Large intestine (tissue), 3 donors: ENCODE data around the gene MTPN. TPM values are rescaled to one million over a fixed set of nuclear protein-coding genes. Genes with fewer than 3 reads are reported as not detected.
A peak's percentile ranks its signal among the peaks of the same experiment; 100 is the strongest.

Source experiments
- DNase-seq, 2 donors: peaks; one replicate each; pipeline versions ENCODE4 v3.0.0 to v3.0.0-alpha.2; 2013
- H3K27ac ChIP-seq: one replicate; pipeline ENCODE4 v1.5.1; 2013; ENCODE audit warnings: low read length
- H3K27me3 ChIP-seq: 2 replicates; pipeline ENCODE4 v1.6.1; 2013; ENCODE audit warnings: low read length; ENCODE audit not compliant: control insufficient read depth, insufficient read depth
- H3K36me3 ChIP-seq: 2 replicates; pipeline ENCODE4 v1.6.1; 2013; ENCODE audit warnings: low read length; ENCODE audit not compliant: control insufficient read depth, insufficient read depth
- H3K4me1 ChIP-seq: one replicate; pipeline ENCODE4 v1.6.1; 2013; ENCODE audit warnings: low read length; ENCODE audit not compliant: control insufficient read depth, insufficient read depth
- H3K4me3 ChIP-seq: one replicate; pipeline ENCODE4 v1.5.1; 2013; ENCODE audit warnings: low read length
- H3K9me3 ChIP-seq: one replicate; pipeline ENCODE4 v1.6.1; 2013; ENCODE audit warnings: mild to moderate bottlenecking, low read depth, low read length, moderate library complexity; ENCODE audit not compliant: control insufficient read depth
- whole genome bisulfite sequencing: methylation state at CpG from one replicate; pipeline ENCODE4 v1.1.5; 2013; ENCODE audit warnings: low lambda C conversion rate; ENCODE audit not compliant: insufficient coverage; 5-methylcytosine and 5-hydroxymethylcytosine counted together
- polyA plus RNA-seq: library from polyadenylated mRNA; unstranded; fragments of 120-200 nt; gene quantifications from one replicate; pipeline ENCODE4 v1.2.1, GENCODE V29; 2013

MTPN gene
- polyA plus RNA-seq, 1 donor, result 92.1 TPM

DNA sequence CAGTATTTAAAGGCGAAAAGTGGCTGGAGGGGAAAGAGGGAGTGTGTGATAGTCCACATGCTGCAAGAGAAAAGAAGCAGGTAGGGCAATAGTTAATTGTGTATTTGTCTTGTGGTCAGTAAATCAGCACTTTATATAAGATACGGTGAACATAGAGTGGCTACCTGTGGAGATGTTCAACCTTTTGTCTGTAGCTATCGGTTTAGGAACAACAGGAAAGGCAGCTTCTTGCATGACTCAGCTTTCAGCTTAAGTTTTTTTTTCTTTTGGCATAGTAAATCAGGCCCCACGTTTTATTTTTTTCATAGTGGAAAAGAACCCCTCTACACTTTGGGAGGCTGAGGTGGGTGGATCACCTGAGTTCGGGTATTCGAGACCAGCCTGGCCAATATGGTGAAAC lies 14.2 kb upstream of the MTPN start:
- 100% methylated on average over 1 of the region's 6 CpGs for WGBS
- Histone ChIP-seq H3K36me3 (no peaks in the 10 kb centered on the region), H3K27ac (no peak overlapping the region), H3K4me1 (no peaks in the 10 kb centered on the region), H3K27me3 (no peaks in the 10 kb centered on the region), H3K4me3 (no peak overlapping the region), H3K9me3 (no peaks in the 10 kb centered on the region)
- DNase-seq, result no peak

DNA sequence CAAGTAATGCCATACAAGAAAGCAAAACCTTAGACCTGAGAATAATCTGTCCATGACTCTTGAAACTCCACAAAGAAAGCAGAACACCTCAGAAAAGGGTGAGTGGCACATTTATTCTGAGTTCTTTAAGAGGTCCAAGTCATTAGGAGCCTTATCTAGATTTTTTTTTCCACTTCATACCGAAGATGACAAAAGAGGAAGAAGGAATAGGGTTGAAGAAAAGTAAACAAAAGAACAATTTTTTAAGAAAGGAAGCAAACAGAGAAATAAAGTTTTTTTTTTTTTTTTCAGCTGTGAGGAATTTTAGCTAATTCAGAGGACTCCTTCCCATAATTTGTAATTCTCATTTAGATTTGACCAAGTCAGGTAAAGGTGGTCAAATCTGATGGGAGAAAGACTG lies 13.1 kb upstream of the MTPN start:
- Histone ChIP-seq H3K4me1 (no peaks in the 10 kb centered on the region), H3K27me3 (no peaks in the 10 kb centered on the region), H3K36me3 (no peaks in the 10 kb centered on the region), H3K27ac (no peak overlapping the region), H3K4me3 (no peak overlapping the region), H3K9me3 (no peaks in the 10 kb centered on the region)
- DNase-seq, result no peak
- WGBS, result 50% methylated on average over 1 of the region's 1 CpG

DNA sequence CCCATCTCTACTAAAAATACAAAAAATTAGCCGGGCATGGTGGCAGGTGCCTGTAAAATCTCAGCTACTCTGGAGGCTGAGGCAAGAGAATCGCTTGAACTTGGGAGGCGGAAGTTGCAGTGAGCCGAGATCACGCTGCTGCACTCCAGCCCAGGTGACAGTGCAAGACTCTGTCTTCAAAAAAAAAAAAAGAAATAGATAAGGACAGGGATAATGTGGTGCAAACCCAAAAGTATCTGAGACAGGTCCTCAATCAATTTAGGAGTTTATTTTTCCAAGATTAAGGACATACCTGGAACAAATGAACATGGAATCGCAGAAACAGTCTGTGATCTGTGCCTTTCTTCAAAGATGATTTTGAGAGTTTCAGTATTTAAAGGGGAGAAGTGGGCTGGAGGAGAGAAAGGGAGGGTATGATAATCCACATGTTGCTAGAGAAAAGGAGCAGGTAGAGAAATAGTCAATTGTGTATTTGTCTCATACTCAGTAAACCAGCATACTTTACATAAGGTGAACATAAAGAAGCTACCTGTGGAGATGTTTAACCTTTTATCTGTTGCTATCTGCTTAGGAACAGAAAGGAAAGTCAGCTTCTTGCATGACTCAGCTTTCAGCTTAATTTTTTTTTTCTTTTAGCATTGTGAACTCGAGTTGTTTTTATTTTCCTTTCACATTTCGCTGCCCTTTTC lies 4.9 kb upstream of the MTPN start:
- no peaks in the 10 kb centered on the region for H3K4me1 ChIP-seq
- no peak overlapping the region for H3K27ac ChIP-seq
- no peaks in the 10 kb centered on the region for H3K27me3 ChIP-seq
- H3K36me3 ChIP-seq, result no peaks in the 10 kb centered on the region
- no peak overlapping the region for H3K4me3 ChIP-seq
- no peaks in the 10 kb centered on the region for H3K9me3 ChIP-seq
- WGBS, result 67% methylated on average over 3 of the region's 8 CpGs
- DNase-seq, result no peak

DNA sequence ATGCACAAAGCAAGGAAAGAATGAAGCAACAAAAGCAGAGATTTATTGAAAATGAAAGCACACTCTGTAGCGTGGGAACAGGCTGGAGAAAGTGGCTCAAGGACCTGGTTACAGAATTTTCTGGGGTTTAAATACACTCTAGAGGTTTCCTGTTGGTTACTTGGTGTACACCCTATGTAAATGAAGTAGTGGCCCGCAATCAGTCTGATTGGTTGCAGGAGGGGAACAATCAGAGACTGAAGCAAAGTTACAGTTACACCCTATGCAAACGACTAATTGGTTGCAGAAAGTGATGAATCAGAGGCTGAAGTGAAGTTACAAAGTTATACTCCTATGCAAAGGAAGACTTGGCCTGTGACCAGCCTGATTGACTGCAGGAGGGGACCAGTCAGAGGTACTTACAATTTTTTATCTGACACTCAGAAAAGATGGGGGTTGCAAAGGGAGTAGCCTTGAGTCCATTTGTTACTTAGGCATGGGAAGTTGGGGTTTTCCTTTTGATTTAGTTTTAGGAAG lies 3.6 kb upstream of the MTPN start:
- H3K9me3 ChIP-seq, result no peaks in the 10 kb centered on the region
- DNase-seq, result no peak
- no CpG with 5 or more reads among the region's 3 CpGs for WGBS
- no peaks in the 10 kb centered on the region for H3K27me3 ChIP-seq
- H3K36me3 ChIP-seq, result no peaks in the 10 kb centered on the region
- no peak overlapping the region for H3K4me3 ChIP-seq
- no peaks in the 10 kb centered on the region for H3K4me1 ChIP-seq
- no peak overlapping the region for H3K27ac ChIP-seq

DNA sequence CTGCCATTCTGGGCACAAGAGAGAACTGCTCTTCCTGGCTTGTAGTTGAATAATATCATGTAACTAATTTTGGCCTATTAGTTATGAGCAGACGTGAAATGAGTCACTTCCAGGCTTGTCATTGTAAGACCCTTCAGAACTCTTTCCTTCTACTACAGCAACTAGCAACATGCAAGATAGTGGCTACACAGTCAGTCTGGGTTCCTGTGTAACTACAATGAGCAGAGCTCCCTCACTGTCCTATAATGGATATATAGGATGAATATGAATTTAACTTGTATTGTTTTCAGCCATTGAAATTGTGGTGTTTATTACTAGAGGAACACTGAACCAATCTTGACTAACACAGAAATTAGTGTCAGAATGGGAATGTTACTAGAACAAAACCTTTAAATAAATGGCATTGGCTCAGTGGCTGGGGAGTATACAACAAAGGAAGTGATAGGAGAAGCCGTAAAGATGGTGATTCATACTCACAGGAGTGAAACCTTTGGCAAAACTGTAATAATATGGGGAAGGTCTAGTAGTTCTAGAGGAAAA lies 2.9 kb upstream of the MTPN start:
- H3K9me3 ChIP-seq, result no peaks in the 10 kb centered on the region
- no peak for DNase-seq
- no peak overlapping the region for H3K4me3 ChIP-seq
- H3K27me3 ChIP-seq, result no peaks in the 10 kb centered on the region
- H3K4me1 ChIP-seq, result no peaks in the 10 kb centered on the region
- H3K36me3 ChIP-seq, result no peaks in the 10 kb centered on the region
- H3K27ac ChIP-seq, result no peak overlapping the region
- 57% methylated on average over 1 of the region's 2 CpGs for WGBS

DNA sequence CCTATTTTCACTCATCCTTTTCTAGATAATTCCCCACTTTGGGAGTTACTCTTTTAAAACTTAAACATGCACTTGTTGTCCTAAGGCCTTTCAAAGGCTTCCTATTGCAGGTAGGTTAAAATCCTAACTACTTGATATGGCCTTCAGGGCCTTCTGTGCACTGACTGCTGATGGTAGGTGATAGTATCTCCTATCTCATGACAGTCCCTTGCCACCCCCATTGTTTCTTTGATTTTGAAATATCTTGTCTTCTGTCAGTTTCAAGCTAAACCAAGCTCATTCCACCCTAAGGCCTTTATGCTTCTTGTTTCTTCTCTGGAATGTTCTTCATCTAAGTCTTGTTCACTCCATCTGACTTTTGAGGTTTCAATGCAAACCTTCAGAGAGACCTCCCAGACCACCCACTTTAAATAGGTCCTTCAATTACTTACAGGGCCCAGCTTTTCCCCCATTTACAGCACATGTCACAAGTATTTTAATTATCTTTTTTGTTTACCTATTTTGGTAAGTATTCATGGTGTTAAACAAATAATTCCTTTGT lies 2.4 kb upstream of the MTPN start:
- no peak overlapping the region for H3K4me3 ChIP-seq
- no peaks in the 10 kb centered on the region for H3K4me1 ChIP-seq

DNA sequence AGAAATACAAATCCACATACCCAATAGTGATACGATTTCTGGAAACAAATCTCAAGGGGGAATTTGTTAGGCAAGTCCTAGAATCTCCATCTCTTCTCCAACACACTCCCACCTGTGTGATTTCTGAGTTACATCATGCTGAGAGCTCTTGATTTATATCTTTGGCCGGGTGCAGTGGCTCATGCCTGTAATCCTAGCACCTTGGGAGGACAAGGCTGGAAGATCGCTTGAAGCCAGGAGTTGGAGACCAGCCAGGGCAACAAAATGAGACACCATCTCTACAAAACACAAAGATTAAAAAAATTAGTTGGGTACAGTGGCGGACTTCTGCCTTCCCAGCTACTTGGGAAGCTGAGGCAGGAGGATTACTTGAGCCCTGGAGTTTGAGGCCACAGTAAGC lies 1.5 kb upstream of the MTPN start:
- Histone ChIP-seq H3K27me3 (no peaks in the 10 kb centered on the region), H3K4me1 (no peaks in the 10 kb centered on the region), H3K27ac (no peak overlapping the region), H3K36me3 (peaks cover 3% of the 10 kb centered on the region), H3K4me3 (no peak overlapping the region), H3K9me3 (no peaks in the 10 kb centered on the region)
- DNase-seq, result no peak
- 100% methylated on average over 1 of the region's 4 CpGs for WGBS

More for the DNA sequence above, 2.4 kb upstream of the MTPN start:
- no peak overlapping the region for H3K27ac ChIP-seq
- H3K27me3 ChIP-seq, result no peaks in the 10 kb centered on the region
- DNase-seq, result no peak
- H3K36me3 ChIP-seq, result no peaks in the 10 kb centered on the region
- H3K9me3 ChIP-seq, result no peaks in the 10 kb centered on the region

DNA sequence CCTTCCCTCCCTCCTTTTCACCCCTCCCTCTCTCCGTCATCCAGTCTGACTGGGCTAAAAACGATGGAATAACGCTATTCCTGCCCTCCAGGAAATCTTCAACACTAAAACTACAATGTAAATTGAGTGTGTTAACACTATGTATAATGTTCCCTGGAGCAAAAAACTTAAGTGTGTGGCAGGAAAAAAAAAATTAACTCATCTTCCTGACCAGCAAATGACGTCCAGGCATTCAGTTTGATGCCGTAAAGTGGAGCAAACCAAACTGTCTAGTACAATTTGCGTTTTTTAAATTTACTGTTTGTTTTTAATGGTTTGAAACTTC lies 545 bp upstream of the MTPN start:
- H3K4me3 ChIP-seq, result peak overlapping the region; percentile 95
- no peak for DNase-seq
- peak overlapping the region; percentile 44 for H3K27ac ChIP-seq
- peaks cover 3% of the 10 kb centered on the region for H3K36me3 ChIP-seq
- no peaks in the 10 kb centered on the region for H3K9me3 ChIP-seq
- H3K4me1 ChIP-seq, result no peaks in the 10 kb centered on the region
- no peaks in the 10 kb centered on the region for H3K27me3 ChIP-seq
- WGBS, result no CpG with 5 or more reads among the region's 6 CpGs

DNA sequence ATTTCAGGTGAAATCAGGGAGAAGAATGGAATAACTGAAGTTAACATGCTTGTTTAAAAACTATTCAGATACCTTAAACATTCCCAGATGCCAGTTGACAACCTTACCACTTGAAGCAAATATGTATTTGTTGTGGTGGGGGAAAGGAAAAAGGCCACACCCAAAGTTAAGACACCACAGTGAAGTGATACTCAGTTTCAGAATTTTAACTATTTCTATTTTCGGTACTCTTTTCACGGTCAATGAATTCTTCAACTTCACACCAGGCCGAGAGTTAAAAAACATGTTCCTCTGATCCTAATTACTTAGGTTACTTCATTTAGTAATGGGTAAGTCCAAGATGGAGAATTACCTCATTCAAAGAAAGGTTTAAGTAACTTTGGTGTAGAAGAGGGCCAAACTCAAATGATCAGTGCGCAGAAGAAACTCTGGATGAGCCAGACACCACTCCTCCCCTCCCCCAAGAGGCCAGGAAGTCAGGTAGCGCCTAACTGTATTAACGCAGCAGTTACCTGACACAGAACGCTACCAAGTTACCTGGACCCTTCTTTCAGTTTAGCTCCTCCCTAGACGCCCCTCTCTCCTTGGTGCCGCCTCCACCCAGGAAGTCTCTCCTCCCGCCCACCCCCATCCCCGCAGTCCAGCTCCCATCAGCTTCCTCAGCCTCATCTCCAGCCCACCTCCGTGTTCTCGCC lies 700 bp downstream of the MTPN start:
- no peaks in the 10 kb centered on the region for H3K4me1 ChIP-seq
- no peak for DNase-seq
- H3K36me3 ChIP-seq, result peaks cover 3% of the 10 kb centered on the region
- H3K27me3 ChIP-seq, result no peaks in the 10 kb centered on the region
- H3K4me3 ChIP-seq, result peak overlapping the region; percentile 95
- no peaks in the 10 kb centered on the region for H3K9me3 ChIP-seq
- WGBS, result 16% methylated on average over 3 of the region's 13 CpGs
- H3K27ac ChIP-seq, result peak overlapping the region; percentile 82

DNA sequence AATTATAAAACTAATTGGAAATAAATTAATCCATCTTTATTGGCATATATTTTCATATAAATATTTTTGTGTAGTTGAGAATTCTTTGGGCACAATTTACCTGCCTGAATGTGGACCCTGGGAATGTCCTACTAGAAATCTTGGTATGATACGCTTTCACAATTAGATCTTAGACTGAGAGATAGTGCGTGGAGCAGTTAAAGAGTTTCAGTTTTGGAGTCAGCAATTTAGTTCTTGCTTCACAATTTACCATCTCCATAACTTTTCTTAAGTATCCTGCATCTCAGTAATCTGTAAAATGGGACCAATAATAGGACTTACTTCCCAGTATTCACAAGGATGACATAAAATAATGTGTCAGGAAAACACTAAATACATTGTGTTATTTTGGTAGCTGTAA lies 2.0 kb downstream of the MTPN start:
- Histone ChIP-seq H3K27ac (no peak overlapping the region), H3K27me3 (no peaks in the 10 kb centered on the region), H3K4me1 (no peaks in the 10 kb centered on the region), H3K9me3 (no peaks in the 10 kb centered on the region), H3K4me3 (no peak overlapping the region), H3K36me3 (peaks cover 3% of the 10 kb centered on the region)
- no CpG with 5 or more reads among the region's 2 CpGs for WGBS
- DNase-seq, result no peak
